ENCODE data around the gene CFAP74. TPM values are rescaled to one million over a fixed set of nuclear protein-coding genes. Genes with fewer than 3 reads are reported as not detected.

The CFAP74 gene
- total and polyA plus RNA-seq, 9 of the 15 experiments (the other 6 are each of a cell fraction or from before 2014, with no cell fraction given), result 0.03 to 0.15 (median 0.05) TPM; not detected in 6

DNA sequence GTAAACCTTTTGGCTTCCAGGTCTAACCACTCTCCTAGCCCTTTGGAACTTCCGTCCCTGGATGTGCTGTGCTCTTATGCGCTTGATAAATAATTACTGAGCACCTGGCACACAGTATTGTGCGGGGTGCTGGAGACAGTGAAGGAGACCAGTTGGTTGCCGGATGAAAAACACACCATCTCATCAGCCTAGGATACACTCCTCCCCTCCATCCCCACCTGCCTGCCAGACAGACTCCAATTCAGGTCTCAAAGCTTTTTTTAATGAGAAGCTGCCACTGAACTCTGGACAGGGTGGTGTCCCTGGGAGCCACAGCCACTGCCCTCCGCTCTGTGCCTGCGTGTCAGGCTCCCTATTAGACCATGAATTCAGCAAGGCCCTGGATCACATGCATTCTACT lies 121.9 kb downstream of the CFAP74 start:
- WGBS (ENCODE audit: insufficient coverage, low coverage, missing lambda C conversion rate), result 92% methylated on average over 6 of the region's 6 CpGs
- Histone ChIP-seq H3K36me3 (ENCODE audit: control insufficient read depth, insufficient read depth, low read length) (peaks cover 32% of the 10 kb centered on the region), H3K4me1 (replicated peaks in 1 of 2; ENCODE audit: control insufficient read depth in 2 of 2, insufficient read depth in 2 of 2, low read length in 2 of 2) (peaks cover 29 to 40% of the 10 kb centered on the region in 2 experiments; a peak in 4 of 5 replicates), H3K79me2 (ENCODE audit: control insufficient read depth, insufficient read depth, low read length) (peaks cover 89% of the 10 kb centered on the region), H3K4me3 (no peak overlapping the region), H3K9me3 (replicated peaks; ENCODE audit: control insufficient read depth, insufficient read depth, low read depth, low read length) (no peaks in the 10 kb centered on the region), H4K20me1 (replicated peaks; ENCODE audit: control insufficient read depth, insufficient read depth, low read length) (peaks cover 68% of the 10 kb centered on the region), H3K9ac (ENCODE audit: insufficient read depth in 1 of 2, low read depth in 2 of 2, low read length in 2 of 2) (peak overlapping the region in 1 of 2 experiments; percentile 11; a peak in 1 of 4 replicates), H3K4me2 (ENCODE audit: insufficient read depth, low read length) (no peak overlapping the region), H3K9me1 (ENCODE audit: control insufficient read depth, insufficient read depth, low read length) (peaks cover 19% of the 10 kb centered on the region), H3K27ac (ENCODE audit: extremely low read depth, low read depth, low read length) (no peak overlapping the region), H2AFZ (ENCODE audit: low read depth, low read length) (no peak overlapping the region), H3K27me3 (ENCODE audit: control insufficient read depth in 2 of 2, insufficient read depth in 2 of 2, low read length in 2 of 2) (no peaks in the 10 kb centered on the region)
- ChIA-PET POLR2A (interaction anchor here (3.9 kb wide), 1 partner anchor 11 kb away, joined by 35 read pairs; no protein-coding TSS in a partner anchor), CTCF (ENCODE audit: low intra/inter-chr PET ratio) (no interaction called here)
- intact Hi-C loops (cut with micrococcal nuclease) (no loop called here), in situ Hi-C loops (cut with MboI) (no loop called here)
- no peak for TF ChIP-seq BMI1 (IDR thresholded peaks at IDR 0.05; ENCODE audit: low read length)
- no peak for TF ChIP-seq ZNF583 (CRISPR knock-in tag; IDR thresholded peaks at IDR 0.05)
- TF ChIP-seq HNRNPL (IDR thresholded peaks at IDR 0.05; ENCODE audit: low read depth, low read length), result no peak
- no peak for TF ChIP-seq DDX20 (tag; IDR thresholded peaks at IDR 0.05; ENCODE audit: low read depth)
- TF ChIP-seq PML (IDR thresholded peaks at IDR 0.05; ENCODE audit: low read length), result no peak
- TF ChIP-seq U2AF2 (optimal IDR thresholded peaks at IDR 0.05; ENCODE audit: low read depth, low read length), result no peak
- TF ChIP-seq LCOR (CRISPR knock-in tag; IDR thresholded peaks at IDR 0.05), result no peak
- TF ChIP-seq STAT5A (IDR thresholded peaks at IDR 0.05; ENCODE audit: borderline replicate concordance, low read length), result no peak
- no peak for TF ChIP-seq ZNF696 (CRISPR knock-in tag; conservative IDR thresholded peaks at IDR 0.05)
- TF ChIP-seq CLOCK (CRISPR knock-in tag; IDR thresholded peaks at IDR 0.05; ENCODE audit: borderline replicate concordance), result no peak
- TF ChIP-seq TAF9B (IDR thresholded peaks at IDR 0.05; ENCODE audit: partially characterized antibody), result no peak
- TF ChIP-seq, protein P1, sequence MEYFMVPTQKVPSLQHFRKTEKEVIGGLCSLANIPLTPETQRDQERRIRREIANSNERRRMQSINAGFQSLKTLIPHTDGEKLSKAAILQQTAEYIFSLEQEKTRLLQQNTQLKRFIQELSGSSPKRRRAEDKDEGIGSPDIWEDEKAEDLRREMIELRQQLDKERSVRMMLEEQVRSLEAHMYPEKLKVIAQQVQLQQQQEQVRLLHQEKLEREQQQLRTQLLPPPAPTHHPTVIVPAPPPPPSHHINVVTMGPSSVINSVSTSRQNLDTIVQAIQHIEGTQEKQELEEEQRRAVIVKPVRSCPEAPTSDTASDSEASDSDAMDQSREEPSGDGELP (CRISPR knock-in tag; IDR thresholded peaks at IDR 0.05; ENCODE audit: borderline replicate concordance), result no peak
- no peak for FAIRE-seq
- no peak for ATAC-seq
- DNase-seq (ENCODE audit: extremely low read depth in 1 of 4, low spot score in 3 of 4), result no peak
- no TSS peak for BruUV-seq (replicated peaks)
